GM18909 (cell line): ENCODE data around the gene SLC35F3.

Source experiments
- ATAC-seq: cut with Tn5 transposase; IDR thresholded peaks from one replicate; pipeline ENCODE4 v1.9.1; 2021; ENCODE audit warnings: mild to moderate bottlenecking; ENCODE audit not compliant: unreplicated experiment, poor library complexity

SLC35F3 gene

DNA sequence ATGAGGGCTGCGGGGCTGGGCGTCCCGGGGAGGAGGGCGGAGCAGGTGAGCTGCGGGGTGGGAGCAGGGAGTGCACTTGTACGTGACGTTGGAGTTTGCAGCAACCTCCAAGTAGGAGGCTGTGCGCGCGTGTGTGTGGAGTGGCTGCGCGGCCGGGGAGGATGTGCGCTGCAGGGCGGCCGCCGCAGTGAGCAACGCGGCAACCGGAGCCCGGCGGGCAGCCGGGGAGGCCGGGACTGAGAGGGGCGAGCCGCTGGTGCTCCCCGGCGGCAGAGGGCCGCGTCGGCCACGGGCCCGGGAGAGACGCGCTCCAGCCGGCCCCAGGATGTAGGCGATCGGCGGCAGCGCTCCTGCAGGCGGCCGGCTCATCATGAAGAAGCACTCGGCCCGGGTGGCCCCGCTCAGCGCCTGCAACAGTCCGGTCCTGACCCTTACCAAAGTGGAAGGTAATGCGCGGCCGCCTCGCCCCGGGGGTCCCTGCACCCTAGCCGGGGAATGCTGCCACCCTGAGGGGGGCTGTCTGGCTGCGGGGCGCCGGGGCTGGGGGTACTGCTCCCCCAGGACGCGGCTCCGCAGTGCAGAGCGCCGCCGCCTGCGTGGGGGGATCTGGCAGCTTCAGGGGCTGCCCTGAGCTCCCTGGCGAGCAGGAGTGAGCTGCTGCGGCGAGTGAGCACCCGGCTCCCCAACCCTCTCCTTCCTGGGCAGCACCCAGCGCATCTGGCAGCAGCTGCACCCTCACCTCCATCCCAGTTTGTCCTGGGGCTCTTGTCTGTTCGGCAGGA is 309.8 kb downstream of the SLC35F3 start:
- ATAC-seq, result peak; percentile 63

DNA sequence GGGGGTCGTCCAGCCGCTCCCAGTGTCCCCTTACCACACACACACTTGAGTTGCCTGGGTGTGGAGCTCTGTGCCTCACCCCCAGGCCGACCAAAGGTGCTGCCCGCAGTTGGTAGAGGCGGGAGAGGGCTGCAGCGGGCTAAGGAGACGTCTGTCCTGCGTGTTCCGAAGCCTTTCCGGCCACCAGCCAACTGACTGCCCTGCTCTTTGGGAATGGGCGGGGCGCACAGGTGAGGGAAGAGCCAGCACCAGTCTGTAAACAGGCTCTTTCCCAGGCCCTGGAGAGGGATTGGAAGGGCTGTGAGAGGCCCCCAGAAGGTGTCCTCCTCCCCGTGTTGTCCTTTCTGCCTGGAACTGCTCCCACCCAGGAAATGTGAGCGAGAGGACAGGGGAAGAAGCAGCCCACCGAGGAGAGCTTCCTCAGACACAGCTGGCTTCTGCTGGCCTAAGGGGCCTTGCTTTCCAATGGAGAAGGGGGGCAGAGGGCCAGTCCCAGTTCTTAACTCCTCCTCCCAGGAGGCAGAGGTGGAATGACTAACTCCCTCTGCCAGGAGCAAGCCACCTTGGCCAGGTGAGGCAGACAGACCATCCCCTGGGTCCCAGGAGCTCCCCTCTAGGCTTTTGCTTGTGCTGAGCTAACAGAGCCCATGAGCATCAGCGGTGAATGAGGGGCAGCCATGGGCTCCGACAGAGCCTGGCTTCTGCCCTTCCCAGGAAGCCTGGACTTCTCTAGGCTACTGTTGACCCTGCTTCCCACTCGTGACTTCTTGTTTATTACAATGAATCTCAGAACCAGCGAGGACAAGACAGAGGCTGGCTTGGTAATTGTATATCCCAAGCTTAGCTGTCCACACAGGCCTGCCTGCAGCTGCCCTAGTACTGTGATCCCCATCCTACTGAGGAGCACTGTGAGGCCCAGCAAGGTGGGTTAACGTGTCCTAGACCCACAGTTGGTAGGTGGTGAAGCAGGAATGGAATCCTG is 310.7 kb downstream of the SLC35F3 start:
- no peak for ATAC-seq

DNA sequence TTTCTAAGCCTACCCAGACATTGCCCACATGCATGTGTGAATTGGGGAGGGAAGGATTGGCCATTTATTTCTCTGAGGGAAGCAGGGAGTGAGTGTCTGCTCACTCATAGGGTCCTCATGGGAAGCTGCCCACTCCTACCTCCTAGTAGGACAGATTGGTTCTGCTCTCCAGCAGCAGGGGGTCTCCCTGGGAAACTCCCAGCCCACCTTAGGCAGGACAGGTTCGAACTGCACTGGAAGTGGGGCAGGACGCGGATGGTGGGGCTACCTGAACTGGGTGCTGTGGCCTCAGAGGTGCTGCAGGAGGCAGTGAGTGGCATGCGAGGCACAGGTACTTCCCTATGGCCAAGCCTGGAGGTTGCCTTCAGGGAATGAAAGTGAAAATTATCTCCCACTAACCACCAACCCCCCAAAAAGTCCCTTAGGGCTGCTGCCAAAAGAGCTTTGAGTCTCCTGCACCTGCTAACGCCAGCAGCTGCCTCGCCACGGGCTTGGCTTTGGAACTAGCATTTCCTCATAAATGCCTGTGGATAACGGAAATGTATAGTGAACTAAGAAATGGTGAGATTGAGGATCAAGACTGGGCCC is 311.7 kb downstream of the SLC35F3 start:
- ATAC-seq, result peak; percentile 39

DNA sequence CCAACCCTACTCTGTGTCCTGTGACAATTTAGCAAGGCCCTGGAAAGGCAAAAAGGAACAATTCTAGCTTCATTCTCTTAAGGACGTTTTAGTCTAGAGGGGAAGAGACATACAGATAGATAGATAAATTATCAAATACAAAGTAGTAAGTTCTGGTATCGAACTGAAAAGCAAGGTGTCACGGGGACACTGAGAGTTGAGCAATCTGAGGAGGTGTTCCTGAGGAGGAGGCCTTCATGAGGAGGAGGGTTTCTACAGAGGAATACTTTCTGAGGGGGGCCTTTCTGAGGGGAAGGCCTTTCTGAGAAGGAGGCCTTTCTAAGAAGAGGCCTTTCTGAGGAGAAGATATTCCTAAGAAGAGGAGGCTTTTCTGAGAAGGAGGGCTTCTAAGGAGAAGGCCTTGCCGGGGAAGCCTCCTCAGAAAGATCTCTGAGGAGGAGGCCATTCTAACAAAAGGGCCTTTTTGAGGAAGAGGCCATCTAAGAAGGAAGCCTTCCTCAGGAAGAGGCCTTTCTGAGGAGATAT is 312.9 kb downstream of the SLC35F3 start:
- ATAC-seq, result no peak

DNA sequence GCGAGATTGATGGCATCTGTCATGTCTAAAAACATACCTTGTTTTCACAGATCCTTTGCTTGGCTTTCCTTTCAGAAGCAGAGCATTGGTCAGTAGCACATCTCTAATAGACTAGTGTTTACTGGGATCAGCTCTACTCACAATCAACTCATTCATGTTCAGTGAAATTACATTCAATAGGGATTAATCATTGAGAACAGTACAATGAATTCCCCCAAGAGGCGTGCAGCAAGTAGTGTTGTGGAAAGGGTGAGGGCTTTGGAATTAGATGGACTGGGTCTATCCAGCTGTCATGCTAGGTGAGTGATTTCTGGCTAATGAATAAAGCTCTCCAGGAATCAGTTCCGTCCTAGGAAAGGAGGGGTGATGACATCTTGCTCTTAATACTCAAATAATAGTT is 313.6 kb downstream of the SLC35F3 start:
- ATAC-seq, result no peak

DNA sequence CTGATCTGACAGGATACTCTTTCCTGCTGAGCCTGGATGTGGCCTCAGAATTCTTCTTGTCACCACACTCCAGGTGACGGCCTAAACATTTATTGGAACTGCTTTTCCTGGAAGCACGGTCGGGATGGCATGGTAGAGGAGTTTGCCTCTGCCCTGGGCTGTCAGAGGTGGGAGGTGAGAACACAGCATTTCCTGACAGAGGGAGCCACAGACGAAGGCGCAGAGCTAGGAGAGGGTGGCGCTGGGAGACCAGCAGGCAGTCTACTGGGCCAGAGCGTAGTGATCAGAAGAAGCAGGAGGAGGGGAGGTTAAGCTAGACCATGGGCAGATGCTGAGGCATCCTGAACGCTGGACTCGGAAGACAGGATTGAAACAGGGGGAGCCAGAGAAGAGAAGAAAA is 315.2 kb downstream of the SLC35F3 start:
- ATAC-seq, result no peak

DNA sequence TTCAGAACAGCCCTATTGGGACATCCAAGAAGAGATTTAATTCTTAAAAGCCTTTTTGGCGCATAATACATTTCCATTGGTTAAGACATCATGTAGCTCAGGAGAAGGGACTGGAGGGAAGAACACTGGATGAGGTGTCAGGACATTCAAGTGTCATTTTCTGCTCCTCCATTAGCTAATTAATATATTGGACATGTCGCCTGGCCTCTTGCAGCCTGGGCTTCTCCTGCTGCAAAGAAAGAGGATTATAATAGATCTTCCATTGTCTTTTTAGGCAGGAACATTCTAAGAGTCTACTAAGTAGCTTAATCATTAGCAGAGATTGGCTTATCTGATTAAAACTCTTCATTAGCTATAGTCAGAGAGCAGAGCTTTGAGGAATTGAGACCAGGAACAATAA is 317.1 kb downstream of the SLC35F3 start:
- no peak for ATAC-seq

DNA sequence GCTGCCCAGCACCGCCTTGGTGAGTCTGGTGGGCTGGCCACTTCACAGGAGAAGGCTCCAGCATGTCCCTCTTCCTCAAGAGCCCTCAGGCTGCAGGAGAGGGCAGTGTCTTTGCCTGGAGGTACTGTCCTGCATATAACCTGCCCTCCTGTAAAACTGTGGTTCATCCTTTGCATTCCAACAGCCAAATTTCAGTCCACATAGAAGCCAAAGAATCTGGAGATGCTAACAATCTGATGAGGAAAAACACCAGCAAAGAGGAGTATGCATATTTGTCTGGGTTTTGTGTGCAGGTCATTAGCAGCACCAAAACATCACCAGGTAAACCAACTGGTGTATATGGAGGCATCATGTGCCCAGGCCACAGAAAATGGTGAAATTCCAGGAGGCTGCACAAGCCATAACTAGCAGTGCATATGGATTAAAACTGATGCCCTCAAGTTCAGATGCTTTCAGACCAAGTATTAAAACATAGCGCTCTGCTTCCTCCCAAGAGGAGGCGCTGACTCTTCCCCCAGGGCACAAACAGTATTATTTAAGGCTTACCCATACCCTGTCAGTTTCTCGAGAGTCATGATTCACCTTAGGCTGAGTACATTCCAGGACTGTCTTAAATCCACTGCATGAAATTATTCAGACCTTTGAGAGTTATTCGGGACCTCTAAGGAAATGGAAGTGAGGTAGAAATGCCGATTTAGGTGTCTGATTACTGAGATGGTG is 318.2 kb downstream of the SLC35F3 start:
- ATAC-seq, result no peak

DNA sequence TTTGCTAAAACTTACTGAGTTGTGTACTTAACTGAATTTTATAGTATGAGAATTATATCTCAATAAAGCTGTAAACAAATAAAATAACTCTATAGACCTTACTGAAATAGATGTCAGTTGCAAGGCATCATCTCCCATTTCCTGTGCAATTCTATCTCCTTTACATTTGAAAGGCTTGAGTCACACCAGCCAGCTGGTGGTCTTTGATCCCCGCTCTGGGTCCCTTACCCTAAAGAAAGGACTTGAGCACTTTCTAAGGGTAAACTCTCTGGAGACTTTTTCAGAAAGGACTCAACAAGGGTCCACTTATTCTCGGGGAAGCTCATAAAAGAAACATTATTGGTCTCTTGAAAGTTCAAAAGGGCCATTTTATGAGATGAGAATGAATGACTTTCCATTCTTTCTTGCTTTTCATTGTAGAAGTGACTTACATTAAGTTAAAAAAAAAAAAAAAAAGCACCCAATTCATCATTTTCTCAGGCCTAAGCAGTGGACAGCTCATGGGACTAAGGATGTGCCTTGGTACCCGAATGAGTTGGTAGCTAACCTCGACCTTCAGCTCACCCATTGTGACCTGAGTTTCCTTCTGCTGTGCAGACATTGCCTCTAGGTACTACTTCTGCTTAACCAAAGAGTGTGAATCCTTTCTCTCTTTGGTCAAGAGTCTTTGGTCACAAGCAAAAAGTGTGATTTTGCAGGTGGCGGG is 321.8 kb downstream of the SLC35F3 start:
- ATAC-seq, result no peak

DNA sequence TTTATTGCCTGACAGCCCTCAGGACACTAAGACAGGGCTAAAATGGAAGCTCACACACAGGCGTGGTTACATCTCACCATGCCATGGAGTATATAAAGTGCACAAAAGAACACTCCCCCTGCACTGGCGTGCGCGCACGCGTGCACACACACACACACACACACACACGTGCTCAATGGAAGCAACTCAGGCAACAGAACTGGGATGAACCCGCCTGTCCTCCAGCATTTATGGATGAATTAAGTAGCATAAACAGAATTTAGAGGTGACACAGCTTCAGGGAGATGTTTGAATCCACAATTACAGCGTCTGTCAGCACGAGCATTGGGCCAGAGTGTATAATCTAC is 322.3 kb downstream of the SLC35F3 start:
- no peak for ATAC-seq

DNA sequence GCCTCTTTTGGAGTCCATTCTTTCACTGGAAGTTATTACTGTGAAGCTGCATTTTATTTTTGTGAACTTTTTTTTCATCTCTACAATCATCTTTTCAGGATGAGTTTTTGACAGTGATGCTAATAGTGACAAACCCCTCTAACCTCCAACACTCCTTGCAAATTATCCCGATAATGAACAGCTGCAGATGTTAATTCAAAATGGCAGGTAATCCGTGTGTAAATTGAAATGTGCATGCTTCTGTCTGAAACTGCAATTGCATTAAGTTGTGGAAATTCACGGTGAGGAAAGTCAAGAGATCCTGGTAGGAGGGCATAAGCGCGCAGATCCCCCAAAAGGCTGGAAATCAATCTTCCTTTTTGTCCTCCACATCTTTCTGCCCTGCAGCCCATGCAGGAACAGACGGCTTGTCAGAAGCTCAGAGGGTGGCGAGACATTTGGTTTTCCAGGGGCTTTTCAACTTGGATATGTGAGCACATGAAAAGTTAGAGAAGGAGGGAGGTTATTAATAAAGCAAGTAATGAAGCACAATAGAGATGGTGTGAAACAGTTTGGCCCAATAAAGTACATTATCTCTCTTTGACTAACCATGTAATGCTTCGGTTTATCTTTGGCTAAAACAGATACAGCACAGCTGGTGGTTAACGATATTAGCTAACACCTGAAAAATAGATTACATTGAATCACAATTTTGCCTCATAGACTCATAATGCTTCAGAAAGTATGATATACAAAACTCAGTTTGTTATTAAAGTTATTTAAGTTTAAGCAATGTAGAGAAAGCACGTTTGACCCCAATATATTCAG is 325.3 kb downstream of the SLC35F3 start:
- no peak for ATAC-seq

DNA sequence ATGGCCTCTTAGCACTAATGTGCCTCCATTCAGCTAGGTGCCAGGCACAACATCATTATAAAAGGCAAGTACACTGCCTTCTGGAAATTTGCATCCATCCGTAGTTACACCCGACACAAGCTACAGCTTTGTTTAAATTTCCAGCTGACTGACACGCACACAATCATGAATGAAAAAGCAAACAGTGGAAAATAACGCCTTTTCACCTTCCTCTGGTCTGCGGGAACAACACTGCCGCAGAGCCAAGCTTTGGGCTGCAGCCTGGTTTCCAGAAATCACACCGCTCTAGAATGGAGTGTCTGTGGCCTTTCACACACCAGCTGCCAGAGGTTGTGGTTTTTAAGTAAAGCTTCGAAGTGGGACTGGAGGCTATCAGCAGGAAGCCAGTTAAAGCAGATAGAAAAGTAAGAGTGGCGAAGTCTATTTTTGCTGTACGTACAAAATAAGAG is 326.0 kb downstream of the SLC35F3 start:
- ATAC-seq, result peak; percentile 81

DNA sequence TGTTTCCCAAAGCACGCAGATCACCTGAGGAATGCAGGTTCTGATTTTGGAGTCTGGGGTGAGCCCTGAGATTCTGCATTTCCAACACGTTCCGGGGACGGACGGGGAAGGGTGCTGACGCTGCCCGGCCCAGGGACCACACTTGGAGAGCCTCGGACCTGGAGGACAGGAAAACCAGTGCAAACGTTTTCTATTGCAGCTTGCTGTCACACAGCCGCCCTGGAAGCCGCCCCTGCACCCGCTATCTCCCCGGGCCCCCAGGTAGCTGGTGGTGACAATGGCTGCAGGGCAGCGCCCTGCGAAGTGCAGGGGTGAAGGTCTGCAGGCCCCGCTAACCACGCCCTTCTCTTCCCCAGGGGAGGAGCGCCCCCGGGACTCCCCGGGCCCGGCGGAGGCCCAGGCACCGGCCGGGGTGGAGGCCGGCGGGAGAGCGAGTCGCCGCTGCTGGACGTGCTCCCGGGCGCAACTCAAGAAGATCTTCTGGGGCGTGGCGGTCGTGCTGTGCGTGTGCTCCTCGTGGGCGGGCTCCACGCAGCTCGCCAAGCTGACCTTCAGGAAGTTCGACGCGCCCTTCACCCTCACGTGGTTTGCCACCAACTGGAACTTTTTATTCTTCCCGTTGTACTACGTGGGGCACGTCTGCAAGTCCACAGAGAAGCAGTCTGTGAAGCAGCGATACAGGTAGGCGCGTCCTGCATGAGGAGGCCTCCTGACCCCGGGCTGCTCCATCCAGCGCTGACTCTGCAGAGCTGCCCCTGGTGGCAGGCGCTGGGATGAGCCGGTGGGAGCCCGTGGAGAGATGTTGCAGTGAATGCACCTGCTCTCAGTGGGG is 326.8 kb downstream of the SLC35F3 start:
- ATAC-seq, result peak; percentile 63

DNA sequence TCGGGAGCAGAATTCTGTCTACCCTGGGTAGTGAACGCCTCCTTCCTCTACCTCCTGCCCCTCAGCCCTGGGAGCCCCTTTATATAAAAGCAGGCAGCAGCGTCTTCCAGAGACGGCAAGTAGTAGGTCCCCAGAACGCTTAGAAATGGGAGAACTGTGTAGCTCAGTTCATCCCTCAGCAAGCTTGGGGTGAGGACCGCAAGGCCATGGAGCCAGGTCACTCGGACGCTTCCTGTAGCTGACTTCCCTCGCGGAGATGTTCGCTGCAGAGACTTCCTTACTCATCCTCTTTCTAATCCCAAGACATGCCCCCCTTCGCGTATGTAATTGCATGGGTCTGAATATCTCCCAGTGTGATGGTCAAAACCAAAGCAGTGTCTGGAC is 327.4 kb downstream of the SLC35F3 start:
- ATAC-seq, result no peak

DNA sequence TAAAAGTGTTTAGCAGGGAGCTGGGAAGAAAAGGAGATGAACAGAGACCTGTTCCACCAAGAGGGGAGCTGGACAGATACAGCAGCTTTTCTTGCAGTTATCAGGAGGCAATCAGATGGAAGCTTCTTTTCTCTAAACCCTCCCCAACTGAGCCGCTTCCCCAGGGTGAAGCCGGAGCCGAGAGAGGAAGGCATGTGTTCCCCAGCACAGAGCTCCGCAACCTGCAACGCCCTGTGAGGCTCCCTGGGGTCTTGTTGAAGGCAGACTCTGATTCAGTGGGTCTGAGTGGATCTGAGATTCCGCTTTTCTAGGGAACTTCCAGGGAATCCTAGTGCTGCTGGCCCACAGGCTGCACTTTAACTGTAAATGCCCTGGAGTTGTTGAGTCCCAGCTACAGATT is 329.7 kb downstream of the SLC35F3 start:
- no peak for ATAC-seq

DNA sequence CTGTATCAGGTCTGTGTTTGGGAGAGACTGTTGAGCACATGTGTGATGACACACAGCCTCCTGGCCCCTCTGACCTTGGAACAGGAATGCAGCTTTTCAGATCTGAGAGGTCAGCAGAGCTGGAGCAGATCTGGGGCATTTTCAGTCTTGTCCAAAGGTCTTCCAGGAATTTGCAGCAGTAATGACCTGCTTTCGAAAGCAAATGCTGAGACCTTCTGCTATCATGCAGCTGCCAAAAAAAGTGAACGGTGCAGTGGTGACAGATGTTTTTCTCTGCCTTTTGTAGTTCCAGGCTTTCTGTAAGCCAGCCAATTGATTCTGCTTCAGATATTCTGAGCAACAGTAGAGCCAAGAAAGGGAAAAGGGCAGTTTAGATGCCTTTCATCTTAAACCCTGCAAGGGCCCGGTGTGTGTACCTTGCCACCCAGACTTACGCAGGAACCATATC is 331.0 kb downstream of the SLC35F3 start:
- no peak for ATAC-seq

DNA sequence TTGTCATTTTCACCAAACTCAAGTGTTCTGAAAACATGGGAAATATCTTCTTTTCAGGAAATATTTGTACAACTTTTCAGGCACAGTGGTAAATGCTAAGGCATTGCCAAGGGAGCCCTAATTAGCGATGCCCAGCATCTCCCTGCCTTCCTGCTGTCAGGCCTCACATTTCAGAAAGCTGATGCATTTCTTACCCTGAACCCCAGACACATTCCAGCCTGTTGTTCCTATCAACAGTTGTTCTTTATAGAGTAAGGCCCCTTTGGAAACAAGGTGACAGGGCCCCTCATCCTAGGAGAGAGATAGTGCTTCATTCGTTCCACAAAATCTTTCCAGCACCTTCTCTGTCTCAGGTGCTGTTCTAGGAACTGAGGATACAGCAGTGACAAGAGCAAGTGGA is 332.9 kb downstream of the SLC35F3 start:
- no peak for ATAC-seq

DNA sequence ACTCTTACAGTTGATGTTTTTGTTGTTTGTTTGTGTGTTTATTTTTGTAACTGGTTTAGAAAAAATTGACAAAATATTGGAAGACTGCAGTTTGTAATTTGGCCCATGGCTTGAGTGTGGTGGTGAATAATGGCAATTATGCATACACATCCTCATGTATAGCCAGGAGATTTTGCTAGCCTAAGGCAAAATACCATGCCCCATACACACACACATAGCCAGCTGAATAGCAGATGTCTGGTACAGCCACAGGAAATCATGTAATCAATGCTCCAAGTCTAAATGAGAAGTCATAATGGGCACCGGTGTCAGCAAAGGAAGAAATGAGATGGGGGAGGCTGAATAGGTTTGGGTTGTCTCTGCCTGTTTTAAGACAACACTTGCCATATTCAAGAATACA is 333.6 kb downstream of the SLC35F3 start:
- ATAC-seq, result no peak
